K562 (cell line): ENCODE measurements around the gene INTS4. TPM values are rescaled to one million over a fixed set of nuclear protein-coding genes. Genes with fewer than 3 reads are reported as not detected.
"Not testable (repeated sequence)": the region's sequence is repeated elsewhere in the genome, so short reads cannot be mapped to it uniquely, and the experiment has no call there.

Experiments
- ATAC-seq: fragments of 200-7000 bp; cut with Tn5 transposase; 3 replicates; pipeline ENCODE4 v1.9.1; 2020; ENCODE audit warnings: moderate library complexity
- BruUV-seq: library from RNA; stranded (reverse); fragments of 400-500 nt; replicated peaks from 2 replicates; lab custom pipeline; 2021; lab: Mats Ljungman, UMichigan
- CTCF ChIA-PET: fragments of 300-600 bp; formaldehyde crosslinking; extraction: SDS; loops from one replicate; lab custom pipeline; 2021; ENCODE audit warnings: low intra/inter-chr PET ratio; lab: Yijun Ruan, JAX
- POLR2A ChIA-PET: fragments of 300-600, 350-650 bp; sonication (Branson Sonifier 250); formaldehyde crosslinking; extraction: SDS; loops from one replicate; lab custom pipeline; 2021; ENCODE audit warnings: antibody characterized with exemption, inconsistent platforms; lab: Yijun Ruan, JAX
- DNase-seq, 4 experiments: peaks; one replicate each; pipeline versions ENCODE4 v3.0.0 to v3.0.0-alpha.2; 2011 to 2018; ENCODE audit warnings: low spot score in 3 of 4, mixed read lengths in 3 of 4; ENCODE audit errors: extremely low read depth in 1 of 4
- FAIRE-seq: peaks from 2 replicates; lab custom pipeline; 2011; peaks lifted over from hg19 to GRCh38; lab: Jason Lieb, UNC
- H2AFZ ChIP-seq: 2 replicates; pipeline ENCODE4 v1.6.0; 2011; ENCODE audit warnings: low read depth, low read length, control low read depth, inconsistent platforms
- H3K27ac ChIP-seq: fragments of 200-600 bp; 3 replicates; pipeline ENCODE4 v1.8.0; 2011; ENCODE audit warnings: low read depth, mild to moderate bottlenecking, control low read depth, inconsistent platforms, low read length, moderate library complexity, mixed read lengths; ENCODE audit errors: extremely low read depth
- H3K27me3 ChIP-seq, 2 experiments: fragments of 300-600 bp in 1 of 2; 2 replicates in 1 of 2; 3 replicates in 1 of 2; pipeline versions ENCODE4 v1.6.0 to v1.8.0; 2011; ENCODE audit warnings: inconsistent platforms in 2 of 2, low read length in 2 of 2, mild to moderate bottlenecking in 1 of 2, mixed read lengths in 1 of 2, moderate library complexity in 1 of 2; ENCODE audit not compliant: control insufficient read depth in 2 of 2, insufficient read depth in 2 of 2
- H3K36me3 ChIP-seq: fragments of 300-600 bp; 3 replicates; pipeline ENCODE4 v1.8.0; 2011; ENCODE audit warnings: mild to moderate bottlenecking, low read length, inconsistent platforms; ENCODE audit not compliant: control insufficient read depth, insufficient read depth
- H3K4me1 ChIP-seq, 2 experiments: fragments of 200-600 bp in 1 of 2; replicated peaks in 1 of 2; 2 replicates in 1 of 2; 3 replicates in 1 of 2; pipeline versions ENCODE4 v1.5.1 to v1.8.0; 2011; ENCODE audit warnings: inconsistent platforms in 2 of 2, low read length in 2 of 2, mild to moderate bottlenecking in 1 of 2, mixed read lengths in 1 of 2, moderate library complexity in 1 of 2; ENCODE audit not compliant: control insufficient read depth in 2 of 2, insufficient read depth in 2 of 2
- H3K4me2 ChIP-seq: 2 replicates; pipeline ENCODE4 v1.6.1; 2011; ENCODE audit warnings: low read length, control low read depth, inconsistent platforms, mixed read lengths; ENCODE audit not compliant: insufficient read depth
- H3K4me3 ChIP-seq: fragments of 200-600 bp; sonication (generic), shearing (Covaris generic); 2 replicates; pipeline ENCODE4 v1.5.1; 2016; ENCODE audit warnings: control low read depth, inconsistent platforms
- H3K79me2 ChIP-seq: fragments of 200-600 bp; 3 replicates; pipeline ENCODE4 v1.8.0; 2011; ENCODE audit warnings: low read length, inconsistent platforms; ENCODE audit not compliant: control insufficient read depth, insufficient read depth
- H3K9ac ChIP-seq, 2 experiments: 2 replicates each; pipeline versions ENCODE4 v1.6.0 to v1.6.1; 2011; ENCODE audit warnings: low read depth in 2 of 2, low read length in 2 of 2, control low read depth in 1 of 2, inconsistent platforms in 1 of 2, mild to moderate bottlenecking in 1 of 2, mixed read lengths in 1 of 2; ENCODE audit not compliant: insufficient read depth in 1 of 2
- H3K9me1 ChIP-seq: one replicate; pipeline ENCODE4 v1.6.0; 2011; ENCODE audit warnings: inconsistent platforms, mild to moderate bottlenecking, low read length, moderate library complexity; ENCODE audit not compliant: control insufficient read depth, insufficient read depth
- H3K9me3 ChIP-seq: replicated peaks from 2 replicates; pipeline ENCODE4 v1.5.1; 2011; ENCODE audit warnings: low read depth, low read length, inconsistent platforms; ENCODE audit not compliant: control insufficient read depth, insufficient read depth
- H4K20me1 ChIP-seq: replicated peaks from 2 replicates; pipeline ENCODE4 v1.6.1; 2011; ENCODE audit warnings: low read length, inconsistent platforms, mixed read lengths; ENCODE audit not compliant: control insufficient read depth, insufficient read depth
- ATF7 ChIP-seq: fragments of 450-650 bp; IDR thresholded peaks from 2 replicates; pipeline ENCODE4 v1.7.1; 2014; ENCODE audit warnings: mild to moderate bottlenecking, moderate library complexity
- FOXK2 ChIP-seq, 2 experiments: fragments of 450-650 bp; IDR thresholded peaks in 1 of 2; conservative IDR thresholded peaks in 1 of 2; 2 replicates each; pipeline ENCODE4 v1.6.1; 2016; ENCODE audit warnings: low read depth in 2 of 2, mild to moderate bottlenecking in 1 of 2
- FOXP1 ChIP-seq: sonication (generic); formaldehyde crosslinking; IDR thresholded peaks from 2 replicates; pipeline ENCODE4 v1.8.0; 2022; ENCODE audit warnings: mild to moderate bottlenecking, missing genetic modification reagents
- NR1H2 ChIP-seq: sonication (generic); formaldehyde crosslinking; IDR thresholded peaks from 2 replicates; pipeline ENCODE4 v1.4.0; 2020; ENCODE audit warnings: mild to moderate bottlenecking, missing genetic modification reagents
- RAD21 ChIP-seq, 2 experiments: fragments of 250-450 bp in 1 of 2; fragments of 450-650 bp in 1 of 2; sonication (Bioruptor Pico) in 1 of 2; formaldehyde crosslinking in 1 of 2; IDR thresholded peaks in 1 of 2; conservative IDR thresholded peaks in 1 of 2; 2 replicates each; pipeline versions ENCODE4 v1.4.0 to v1.8.0; 2020 to 2022; ENCODE audit warnings: mild to moderate bottlenecking in 2 of 2, moderate library complexity in 1 of 2
- TOE1 ChIP-seq, 2 experiments: fragments of 450-650 bp in 1 of 2; sonication (generic) in 1 of 2; formaldehyde crosslinking in 1 of 2; IDR thresholded peaks; 2 replicates each; pipeline versions ENCODE4 v1.7.1 to v1.8.0; 2016 to 2022; ENCODE audit warnings: borderline replicate concordance in 2 of 2, mild to moderate bottlenecking in 2 of 2, antibody characterized with exemption in 1 of 2, inconsistent platforms in 1 of 2, low read depth in 1 of 2, missing genetic modification reagents in 1 of 2, moderate library complexity in 1 of 2
- ZNF316 ChIP-seq: fragments of 450-650 bp; IDR thresholded peaks from 2 replicates; pipeline ENCODE4 v1.6.1; 2016
- WGBS: fragments of 100-300 bp; shearing (Covaris generic); methylation state at CpG from one replicate; pipeline ENCODE4 v1.1.6; 2016; ENCODE audit warnings: low coverage, mixed read lengths; ENCODE audit not compliant: insufficient coverage; ENCODE audit errors: missing lambda C conversion rate; 5-methylcytosine and 5-hydroxymethylcytosine counted together
- in situ Hi-C: fragments of 300-500 bp; cut with MboI; formaldehyde crosslinking; loops from 4 replicates; pipeline ENCODE4 v1.15.0; 2018; ENCODE audit warnings: inconsistent platforms, mixed read lengths
- intact Hi-C: fragments of 100-400 bp; cut with micrococcal nuclease; formaldehyde crosslinking; loops from 2 replicates; pipeline ENCODE4 v1.14.2; 2022
- polyA plus RNA-seq, 8 experiments: library from polyadenylated mRNA; depleted of rRNA in 4 of 8; stranded (reverse) in 5 of 8; unstranded in 3 of 8; fragments of >200 nt; fragmentation: Nextera tagmentation in 2 of 8; fragmentation: Illumina TruSeq in 1 of 8; extraction: Ambion mirVana in 2 of 8; extraction: Trizol in 1 of 8; gene quantifications; 2 replicates each; pipeline versions ENCODE4 v1.2.1 to v1.2.3, GENCODE V29; 2011 to 2014; ENCODE audit warnings: inconsistent platforms in 1 of 8, missing spikeins in 1 of 8
- total RNA-seq, 7 experiments: library from RNA; depleted of rRNA in 6 of 7; stranded (reverse); fragments of >200 nt in 6 of 7; fragmentation: Illumina TruSeq in 2 of 7; extraction: Trizol in 2 of 7; gene quantifications; 2 replicates each; pipeline versions ENCODE4 v1.2.1 to v1.2.3, GENCODE V29; 2011 to 2021; ENCODE audit warnings: low replicate concordance in 1 of 7
- TF ChIP-seq, protein P1 (sequence below): fragments of 250-450 bp; sonication (Bioruptor Pico); IDR thresholded peaks from 2 replicates; pipeline ENCODE4 v1.4.0; 2020; ENCODE audit warnings: mild to moderate bottlenecking, moderate library complexity
- TF ChIP-seq, protein P2 (sequence below): sonication (generic); formaldehyde crosslinking; IDR thresholded peaks from 2 replicates; pipeline ENCODE4 v1.9.0; 2022; ENCODE audit warnings: mild to moderate bottlenecking, missing genetic modification reagents
- TF ChIP-seq, protein P3 (sequence below), 2 experiments: fragments of 450-650 bp in 1 of 2; sonication (generic) in 1 of 2; formaldehyde crosslinking in 1 of 2; IDR thresholded peaks in 1 of 2; conservative IDR thresholded peaks in 1 of 2; 2 replicates each; pipeline versions ENCODE4 v1.6.1 to v1.8.1; 2016 to 2023; ENCODE audit warnings: mild to moderate bottlenecking in 2 of 2, moderate library complexity in 2 of 2, inconsistent platforms in 1 of 2, missing genetic modification reagents in 1 of 2

Gene INTS4
- total and polyA plus RNA-seq, 9 of the 15 experiments (the other 6 are each of a cell fraction or from before 2014, with no cell fraction given): 28.4 to 53.4 (median 44.5) TPM

DNA sequence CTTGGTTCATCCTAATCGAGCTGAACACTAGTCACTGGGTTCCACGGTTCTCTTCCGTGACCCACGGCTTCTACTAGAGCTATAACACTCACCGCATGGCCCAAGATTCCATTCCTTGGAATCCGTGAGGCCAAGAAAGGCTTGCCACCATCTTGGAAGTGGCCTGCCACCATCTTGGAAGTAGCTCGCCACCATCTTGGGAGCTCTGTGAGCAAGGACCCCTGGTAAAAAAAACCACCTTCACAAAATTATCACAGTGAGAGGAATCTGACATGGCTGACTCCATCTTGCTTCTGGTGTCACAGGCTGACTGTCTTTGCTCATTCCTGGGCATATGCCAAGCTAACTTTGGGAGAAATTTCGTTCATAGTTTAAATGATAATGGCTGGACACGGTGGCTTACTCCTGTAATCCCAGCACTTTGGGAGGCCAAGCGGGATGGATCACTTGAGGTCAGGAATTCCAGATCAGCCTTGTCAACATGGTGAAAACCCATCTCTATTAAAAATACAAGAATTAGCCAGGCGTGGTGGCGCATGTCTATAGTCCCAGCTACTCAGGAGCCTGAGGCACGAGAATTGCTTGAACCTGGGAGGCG, 47.5 kb upstream of the INTS4 start (continued):
- TF ChIP-seq, protein P1, sequence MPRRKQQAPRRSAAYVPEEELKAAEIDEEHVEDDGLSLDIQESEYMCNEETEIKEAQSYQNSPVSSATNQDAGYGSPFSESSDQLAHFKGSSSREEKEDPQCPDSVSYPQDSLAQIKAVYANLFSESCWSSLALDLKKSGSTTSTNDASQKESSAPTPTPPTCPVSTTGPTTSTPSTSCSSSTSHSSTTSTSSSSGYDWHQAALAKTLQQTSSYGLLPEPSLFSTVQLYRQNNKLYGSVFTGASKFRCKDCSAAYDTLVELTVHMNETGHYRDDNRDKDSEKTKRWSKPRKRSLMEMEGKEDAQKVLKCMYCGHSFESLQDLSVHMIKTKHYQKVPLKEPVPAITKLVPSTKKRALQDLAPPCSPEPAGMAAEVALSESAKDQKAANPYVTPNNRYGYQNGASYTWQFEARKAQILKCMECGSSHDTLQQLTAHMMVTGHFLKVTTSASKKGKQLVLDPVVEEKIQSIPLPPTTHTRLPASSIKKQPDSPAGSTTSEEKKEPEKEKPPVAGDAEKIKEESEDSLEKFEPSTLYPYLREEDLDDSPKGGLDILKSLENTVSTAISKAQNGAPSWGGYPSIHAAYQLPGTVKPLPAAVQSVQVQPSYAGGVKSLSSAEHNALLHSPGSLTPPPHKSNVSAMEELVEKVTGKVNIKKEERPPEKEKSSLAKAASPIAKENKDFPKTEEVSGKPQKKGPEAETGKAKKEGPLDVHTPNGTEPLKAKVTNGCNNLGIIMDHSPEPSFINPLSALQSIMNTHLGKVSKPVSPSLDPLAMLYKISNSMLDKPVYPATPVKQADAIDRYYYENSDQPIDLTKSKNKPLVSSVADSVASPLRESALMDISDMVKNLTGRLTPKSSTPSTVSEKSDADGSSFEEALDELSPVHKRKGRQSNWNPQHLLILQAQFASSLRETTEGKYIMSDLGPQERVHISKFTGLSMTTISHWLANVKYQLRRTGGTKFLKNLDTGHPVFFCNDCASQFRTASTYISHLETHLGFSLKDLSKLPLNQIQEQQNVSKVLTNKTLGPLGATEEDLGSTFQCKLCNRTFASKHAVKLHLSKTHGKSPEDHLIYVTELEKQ (CRISPR knock-in tag): 0 out of 2 replicates have a peak, but pooled peaks have one; percentile 38
- TF ChIP-seq NR1H2 (no peak), FOXP1 (CRISPR knock-in tag) (no peak), RAD21 (CRISPR knock-in tag; conservative IDR thresholded peaks at IDR 0.05 in 1 of 2, IDR thresholded peaks at IDR 0.05 in 1 of 2) (no peak)

DNA sequence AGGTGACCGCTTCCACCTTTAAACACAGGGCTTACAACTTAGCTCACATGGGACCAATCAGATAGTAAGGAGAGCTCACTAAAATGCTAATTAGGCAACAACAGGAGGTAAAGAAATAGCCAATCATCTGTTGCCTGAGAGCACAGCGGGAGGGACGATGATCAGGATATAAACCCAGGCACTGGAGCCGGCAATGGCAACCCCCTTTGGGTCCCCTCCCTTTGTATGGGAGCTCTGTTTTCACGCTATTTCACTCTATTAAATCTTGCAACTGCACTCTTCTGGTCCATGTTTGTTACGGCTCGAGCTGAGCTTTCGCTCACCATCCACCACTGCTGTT, 46.9 kb upstream of the INTS4 start:
- H3K36me3 ChIP-seq; H3K4me3 ChIP-seq; H3K27me3 ChIP-seq; FAIRE-seq; H3K9me3 ChIP-seq; H4K20me1 ChIP-seq; H3K79me2 ChIP-seq; in situ Hi-C loops; BruUV-seq; CTCF ChIA-PET; H3K9me1 ChIP-seq; TF ChIP-seq TOE1 (CRISPR knock-in tag; IDR thresholded peaks at IDR 0.05; ENCODE audit: borderline replicate concordance, low read depth): not testable (repeated sequence)
- TF ChIP-seq ATF7 (peak; percentile 14; the same call in 1 of the 2 replicates), ZNF316 (peak; percentile 40; the same call in 1 of the 2 replicates), TOE1 (IDR thresholded peaks at IDR 0.05; ENCODE audit: borderline replicate concordance) (peak; percentile 38; the same call in 1 of the 2 replicates), FOXK2 (conservative IDR thresholded peaks at IDR 0.05 in 1 of 2, IDR thresholded peaks at IDR 0.05 in 1 of 2; ENCODE audit: low read depth in 2 of 2) (0 out of 4 replicates have a peak, but pooled peaks of 1 of the 2 experiments have one; percentile 39)
- TF ChIP-seq, protein P2, sequence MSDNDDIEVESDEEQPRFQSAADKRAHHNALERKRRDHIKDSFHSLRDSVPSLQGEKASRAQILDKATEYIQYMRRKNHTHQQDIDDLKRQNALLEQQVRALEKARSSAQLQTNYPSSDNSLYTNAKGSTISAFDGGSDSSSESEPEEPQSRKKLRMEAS (CRISPR knock-in tag): 0 out of 2 replicates have a peak, but pooled peaks have one; percentile 27
- TF ChIP-seq, protein P3, sequence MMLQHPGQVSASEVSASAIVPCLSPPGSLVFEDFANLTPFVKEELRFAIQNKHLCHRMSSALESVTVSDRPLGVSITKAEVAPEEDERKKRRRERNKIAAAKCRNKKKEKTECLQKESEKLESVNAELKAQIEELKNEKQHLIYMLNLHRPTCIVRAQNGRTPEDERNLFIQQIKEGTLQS (IDR thresholded peaks at IDR 0.05): peak; percentile 55; the same call in 1 of the 2 replicates
- TF ChIP-seq, protein P3 (CRISPR knock-in tag; conservative IDR thresholded peaks at IDR 0.05): not testable (repeated sequence)
- peak; percentile 27 for ATAC-seq
- Histone ChIP-seq H3K4me1 (peaks cover 31 to 33% of the 10 kb centered on the region in 2 experiments), H3K9ac (0 out of 4 replicates have a peak overlapping the region, but pooled peaks of 1 of the 2 experiments have one; percentile 4), H3K4me2 (peak overlapping the region; percentile 71), H2AFZ (peak overlapping the region; percentile 95), H3K27ac (peak overlapping the region; percentile 75; the same call in 2 of the 3 replicates)
- peak in 1 of 4 experiments; percentile 59 for DNase-seq
- intact Hi-C loops: loop anchor here (10.0 kb wide), 1 partner anchor 387 kb away; no protein-coding TSS in a partner anchor
- POLR2A ChIA-PET: interaction anchor here (0.8 to 1.2 kb wide), 5 partner anchors 10 to 147 kb away, joined by 3 to 5 read pairs (median 3); partner anchors contain the start of gene KCTD21
- 48% methylated on average over 8 of the region's 8 CpGs for WGBS
